Stimulated activated CD8-positive, alpha-beta memory T cell treated with anti-CD3 and anti-CD28 coated beads, Interleukin-4, amount 100 ng/mL, for 1 hour (primary cell): ENCODE data around the gene PSMB8.
A peak's percentile ranks its signal among the peaks of the same experiment; 100 is the strongest.
"Not testable (repeated sequence)": the region's sequence is repeated elsewhere in the genome, so short reads cannot be mapped to it uniquely, and the experiment has no call there.

Experiments used
- DNase-seq, 2 donors: peaks; one replicate each; pipeline ENCODE4 v3.0.0-alpha.2; 2020; ENCODE audit warnings: low read depth in 2 of 2, low spot score in 1 of 2

The PSMB8 gene

GRCh38 chr6:32838114-32838958 lies 5.5 kb downstream of the PSMB8 start, which contains the start of gene TAP2:
Gene TAP2, minus strand, starts transcription at chr6:32838739. Its CDS starts 506 bp downstream, at chr6:32838233.
- DNase-seq, result peak; percentile 96 to 97

DNA sequence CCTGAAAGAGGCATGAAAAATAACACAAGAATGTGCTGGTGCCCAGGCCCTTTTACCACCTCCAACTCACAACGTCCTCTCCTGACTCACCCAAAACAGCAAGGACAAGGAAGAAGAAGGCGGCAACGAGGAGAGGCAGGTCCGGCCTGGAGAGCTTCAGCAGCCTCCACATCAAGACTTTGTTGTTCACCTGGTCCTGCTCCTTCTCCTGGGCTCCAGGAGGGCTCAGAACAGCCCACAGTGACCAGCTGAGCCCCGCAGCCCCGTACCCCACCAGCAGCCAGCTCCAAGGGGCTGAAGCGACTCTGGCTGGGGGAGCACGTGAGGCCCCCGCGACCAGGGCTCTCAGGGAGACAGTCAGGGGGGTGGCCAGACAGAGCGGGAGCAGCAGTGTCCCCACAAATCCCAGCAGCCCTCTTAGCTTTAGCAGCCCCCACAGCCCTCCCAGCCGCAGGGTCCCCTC lies 6.2 kb downstream of the PSMB8 start:
- no peak for DNase-seq

DNA sequence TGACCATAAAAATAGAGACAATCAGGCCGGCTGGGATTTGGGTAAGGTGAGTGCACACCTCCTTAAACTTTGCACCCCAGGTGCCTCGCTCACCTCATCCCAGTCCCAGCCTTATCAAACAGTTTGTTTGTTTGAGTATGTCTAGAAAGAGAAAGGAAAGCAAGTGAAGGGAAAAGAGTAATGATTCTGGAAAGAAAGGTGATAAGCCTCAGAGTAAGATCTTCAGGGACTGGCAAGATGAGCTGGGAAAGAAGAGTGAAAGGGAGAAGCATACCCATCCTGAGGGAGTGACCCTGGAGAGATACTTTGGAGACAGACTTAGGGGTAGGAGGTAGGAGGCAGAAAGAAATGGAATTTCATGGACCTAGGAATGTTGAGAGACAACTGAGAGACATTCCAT lies 7.0 kb downstream of the PSMB8 start:
- DNase-seq, result no peak

GRCh38 chr6:32835167-32835893 lies 8.5 kb downstream of the PSMB8 start:
- no peak for DNase-seq

DNA sequence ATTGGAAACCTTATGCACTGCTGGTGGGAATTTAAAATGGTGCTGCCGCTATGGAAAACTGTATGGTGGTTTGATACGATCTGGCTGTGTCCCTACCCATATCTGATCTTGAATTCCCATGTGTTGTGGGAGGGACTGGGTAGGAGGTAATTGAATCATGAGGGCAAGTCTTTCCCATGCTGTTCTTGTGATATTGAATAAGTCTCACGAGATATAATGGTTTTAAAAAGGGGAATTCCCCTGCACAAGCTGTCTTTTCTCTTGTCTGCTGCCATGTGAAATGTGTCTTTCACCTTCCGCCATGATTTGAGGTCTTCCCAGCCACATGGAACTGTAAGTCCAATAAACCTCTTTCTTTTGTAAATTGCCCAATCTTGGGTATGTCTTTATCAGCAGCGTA lies 10.2 kb downstream of the PSMB8 start:
- no peak for DNase-seq

- no peak for DNase-seq
Measured at GRCh38 chr6:32832535-32832934, 11.3 kb downstream of the PSMB8 start.

DNA sequence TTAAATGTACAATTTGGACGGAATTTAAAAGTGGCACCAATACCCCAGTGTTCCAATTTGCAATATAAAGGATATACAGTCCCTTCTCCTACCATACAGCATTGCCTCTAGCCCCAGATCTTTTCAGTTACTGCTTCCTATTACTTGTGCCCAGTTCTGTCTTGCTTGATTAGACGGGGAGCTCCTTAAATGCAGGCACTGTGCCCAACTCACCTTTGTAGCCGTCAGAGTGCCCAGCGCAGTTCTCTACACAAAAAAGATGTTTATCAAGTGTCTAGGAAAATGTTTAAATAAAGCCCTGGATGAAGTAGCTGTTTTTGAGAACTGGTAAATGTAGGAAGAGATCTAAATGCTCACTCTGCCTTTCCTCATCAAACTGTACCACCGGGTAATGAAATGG lies 12.9 kb downstream of the PSMB8 start:
- no peak for DNase-seq

DNA sequence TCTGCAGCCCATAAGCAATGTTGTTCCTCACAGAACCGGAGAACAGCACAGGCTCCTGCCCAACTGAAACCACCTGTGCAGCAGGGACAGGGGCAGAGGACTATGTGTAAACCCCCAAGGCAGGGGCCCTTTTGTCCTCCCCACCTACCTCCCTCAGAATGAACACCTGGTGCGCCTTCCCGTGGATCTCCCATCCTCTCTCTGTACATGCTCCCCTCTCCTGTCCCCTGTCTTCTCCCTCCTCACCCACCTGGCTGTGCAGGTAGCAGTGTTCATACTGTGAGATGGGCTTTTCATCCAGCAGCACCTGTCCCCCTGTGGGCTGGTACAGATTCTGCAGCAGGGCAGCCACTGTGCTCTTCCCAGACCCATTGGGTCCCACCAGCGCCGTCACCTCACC lies 13.8 kb downstream of the PSMB8 start:
- DNase-seq, result no peak

DNA sequence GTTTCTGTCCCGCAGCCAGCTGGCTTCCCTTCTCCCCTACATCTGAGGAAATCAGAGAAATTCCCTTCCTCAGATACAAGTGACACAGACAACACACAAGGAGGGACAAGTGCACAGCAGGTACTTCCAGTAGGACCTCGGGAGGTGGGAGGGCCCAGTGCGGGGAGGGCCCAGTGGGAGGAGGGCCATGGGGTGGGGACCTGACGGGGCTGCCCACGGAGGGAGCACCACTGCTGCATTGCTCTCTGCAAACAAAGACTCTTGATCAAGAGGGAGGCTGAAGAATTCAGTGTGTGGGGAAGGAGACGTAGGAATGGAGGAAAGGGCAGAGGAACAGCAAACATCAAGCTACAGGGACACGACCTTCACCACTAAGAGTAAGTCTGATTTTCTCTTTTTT lies 14.4 kb downstream of the PSMB8 start:
- DNase-seq, result no peak

DNA sequence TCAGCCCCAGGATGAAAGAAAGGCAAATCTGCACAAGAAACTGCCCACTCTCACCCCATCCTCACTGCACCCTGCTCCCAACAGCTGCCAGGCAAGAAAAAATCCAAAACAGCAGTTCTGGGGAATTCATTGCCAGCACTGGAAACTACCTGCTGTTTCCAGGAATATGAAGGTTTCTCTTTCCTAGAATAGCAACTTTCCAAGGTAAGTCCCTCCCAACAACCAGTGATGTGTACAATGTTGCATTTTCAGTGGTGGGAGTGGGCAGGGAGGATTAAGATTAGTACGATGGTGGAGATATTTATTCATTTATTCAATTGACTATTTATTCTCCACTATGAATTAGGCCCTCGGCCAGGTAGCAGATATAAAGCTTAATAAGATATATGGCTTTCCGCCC lies 16.8 kb downstream of the PSMB8 start:
- no peak for DNase-seq

- DNase-seq, result no peak
Measured at GRCh38 chr6:32825966-32826365, 17.9 kb downstream of the PSMB8 start.

GRCh38 chr6:32819729-32820128 lies 24.1 kb downstream of the PSMB8 start:
- no peak for DNase-seq

- DNase-seq, result no peak
Measured at GRCh38 chr6:32818867-32819266, 25.0 kb downstream of the PSMB8 start.

DNA sequence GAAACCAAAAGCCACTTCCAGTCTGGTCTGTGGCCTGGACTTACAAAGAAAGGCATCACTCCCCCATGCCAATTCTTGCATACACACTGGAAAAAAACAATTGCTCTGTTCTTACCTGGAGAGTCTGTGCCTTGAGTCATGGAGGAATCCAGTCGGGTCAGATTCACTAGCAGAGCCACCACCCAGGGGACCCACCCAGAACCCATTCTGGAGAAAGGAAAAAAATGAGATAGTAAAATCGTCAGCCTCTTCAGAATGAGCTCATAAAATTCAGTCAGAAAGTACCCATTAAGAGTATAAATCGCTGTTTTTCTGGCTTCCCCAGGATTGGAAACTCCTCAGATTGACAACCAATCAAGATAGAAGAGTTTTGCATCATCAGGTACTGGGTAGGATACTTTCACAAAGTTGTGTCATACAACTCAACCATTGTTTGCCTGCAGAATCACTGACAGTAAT lies 27.1 kb downstream of the PSMB8 start, which contains the start of gene HLA-DOB:
TSS of gene HLA-DOB (minus strand) at position 257 of the 459 bp plus-strand sequence. CDS start at position 206, 51 bp downstream.
- no peak for DNase-seq

GRCh38 chr6:32815996-32816395 lies 27.9 kb downstream of the PSMB8 start:
- DNase-seq, result no peak

GRCh38 chr6:32815115-32815514 lies 28.7 kb downstream of the PSMB8 start:
- DNase-seq, result no peak

DNA sequence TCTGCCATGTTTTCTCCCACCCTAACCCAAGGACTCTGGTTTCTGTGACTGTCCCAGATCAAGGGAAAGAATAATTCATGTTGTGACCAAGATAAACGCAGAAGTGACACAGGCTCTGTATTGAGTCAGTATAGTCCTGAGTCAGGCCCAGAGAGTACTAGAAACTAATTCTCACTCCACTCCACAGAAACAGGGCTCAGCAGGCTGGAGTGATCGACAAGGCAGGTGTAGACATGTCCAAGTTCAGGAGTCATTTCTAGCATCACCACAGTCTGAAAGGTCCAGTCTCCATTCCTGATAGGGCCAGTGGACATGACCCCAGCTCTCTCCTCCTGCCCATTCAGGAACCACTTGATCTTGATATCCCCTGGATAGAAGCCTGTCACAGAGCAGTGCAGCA lies 29.7 kb downstream of the PSMB8 start:
- no peak for DNase-seq

- no peak for DNase-seq
Measured at GRCh38 chr6:32809171-32809570, 34.7 kb downstream of the PSMB8 start.

GRCh38 chr6:32807020-32807580 lies 36.7 kb downstream of the PSMB8 start:
- DNase-seq, result no peak

- DNase-seq, result not testable (repeated sequence)
Measured at GRCh38 chr6:32805404-32805803, 38.4 kb downstream of the PSMB8 start.

- no peak for DNase-seq
Measured at GRCh38 chr6:32803416-32803815, 40.4 kb downstream of the PSMB8 start.

DNA sequence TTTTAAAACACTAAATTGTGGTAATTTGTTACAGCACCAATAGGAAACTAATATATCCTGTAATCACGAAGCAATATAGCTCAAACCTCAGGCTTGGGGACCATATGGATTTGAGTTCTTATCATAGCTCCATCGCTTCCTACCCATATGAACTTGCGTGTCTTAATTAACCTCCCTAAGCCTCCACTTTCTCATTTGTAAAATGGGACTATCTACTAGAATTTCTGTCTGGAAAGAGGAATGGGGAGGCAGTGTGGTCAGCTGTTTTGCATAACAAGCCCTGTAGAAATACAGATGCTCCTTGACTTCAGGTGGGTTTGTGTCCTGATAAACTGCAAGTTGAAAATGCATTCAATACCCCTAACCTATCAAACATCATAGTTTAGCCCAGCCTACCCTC lies 44.1 kb downstream of the PSMB8 start:
- no peak for DNase-seq
